GM23338 (cell line): ENCODE data around the gene DLEU7. TPM values are rescaled to one million over a fixed set of nuclear protein-coding genes. Genes with fewer than 3 reads are reported as not detected.

ENCODE experiments used
- ATAC-seq: fragments of 200-7000 bp; cut with Tn5 transposase; 3 replicates; pipeline ENCODE4 v1.9.1; 2020
- DNase-seq: peaks from one replicate; pipeline ENCODE4 v3.0.0-alpha.2; 2015; ENCODE audit warnings: low spot score
- H2AFZ ChIP-seq: fragments of 200-600 bp; sonication (generic); 2 replicates; pipeline ENCODE4 v1.8.0; 2016; ENCODE audit warnings: antibody characterized with exemption, mild to moderate bottlenecking, moderate library complexity
- H3F3A ChIP-seq: fragments of 200-600 bp; sonication (generic); replicated peaks from 2 replicates; pipeline ENCODE4 v1.8.0; 2017; ENCODE audit warnings: antibody characterized with exemption, mixed run types, low read depth
- H3K27ac ChIP-seq: fragments of 200-600 bp; sonication (generic); 2 replicates; pipeline ENCODE4 v1.6.1; 2016; ENCODE audit warnings: low read depth
- H3K27me3 ChIP-seq: fragments of 200-600 bp; sonication (generic); 2 replicates; pipeline ENCODE4 v1.8.0; 2016; ENCODE audit warnings: mild to moderate bottlenecking, mixed run types, moderate library complexity; ENCODE audit not compliant: insufficient read depth
- H3K36me3 ChIP-seq: fragments of 200-600 bp; sonication (generic); 2 replicates; pipeline ENCODE4 v1.8.0; 2016; ENCODE audit warnings: mild to moderate bottlenecking; ENCODE audit not compliant: insufficient read depth
- H3K4me1 ChIP-seq: fragments of 200-600 bp; sonication (generic); 2 replicates; pipeline ENCODE4 v1.8.0; 2016; ENCODE audit warnings: mild to moderate bottlenecking, moderate library complexity; ENCODE audit not compliant: insufficient read depth
- H3K4me2 ChIP-seq: fragments of 200-600 bp; sonication (generic); 2 replicates; pipeline ENCODE4 v1.7.1; 2017; ENCODE audit warnings: mixed run types
- H3K4me3 ChIP-seq: fragments of 200-600 bp; sonication (generic); 2 replicates; pipeline ENCODE4 v1.6.1; 2016; ENCODE audit warnings: mixed run types
- H3K79me2 ChIP-seq: fragments of 200-600 bp; sonication (generic); replicated peaks from 2 replicates; pipeline ENCODE4 v1.8.0; 2017; ENCODE audit warnings: mild to moderate bottlenecking; ENCODE audit not compliant: insufficient read depth
- H3K9me2 ChIP-seq: fragments of 200-600 bp; sonication (generic); 2 replicates; pipeline ENCODE4 v1.8.0; 2017; ENCODE audit not compliant: insufficient read depth
- H4K20me1 ChIP-seq: fragments of 200-600 bp; sonication (generic); replicated peaks from 2 replicates; pipeline ENCODE4 v1.8.0; 2017; ENCODE audit warnings: mild to moderate bottlenecking; ENCODE audit not compliant: insufficient read depth
- H3K27ac Mint-ChIP-seq: 2 replicates; pipeline ENCODE4 v1.8.0; 2020; ENCODE audit warnings: inconsistent platforms, mild to moderate bottlenecking, moderate library complexity, mixed read lengths
- H3K27me3 Mint-ChIP-seq: 3 replicates; pipeline ENCODE4 v1.8.0; 2022; ENCODE audit warnings: low read depth, mild to moderate bottlenecking, moderate library complexity, mixed read lengths, inconsistent platforms; ENCODE audit not compliant: insufficient read depth, poor library complexity
- H3K36me3 Mint-ChIP-seq: 3 replicates; pipeline ENCODE4 v1.8.0; 2021; ENCODE audit warnings: low read depth, mild to moderate bottlenecking, inconsistent platforms, moderate library complexity, mixed read lengths
- H3K4me1 Mint-ChIP-seq: 3 replicates; pipeline ENCODE4 v1.8.0; 2020; ENCODE audit warnings: mild to moderate bottlenecking, inconsistent platforms, mixed read lengths
- H3K4me3 Mint-ChIP-seq: 3 replicates; pipeline ENCODE4 v1.8.0; 2021; ENCODE audit warnings: moderate library complexity, mild to moderate bottlenecking, inconsistent platforms, mixed read lengths
- H3K9me3 Mint-ChIP-seq: 3 replicates; pipeline ENCODE4 v1.8.0; 2020; ENCODE audit warnings: moderate library complexity, mild to moderate bottlenecking, inconsistent platforms, mixed read lengths
- CTCF ChIP-seq, 2 experiments: fragments of 200-600 bp in 1 of 2; sonication (generic) in 1 of 2; conservative IDR thresholded peaks; 2 replicates each; pipeline versions ENCODE4 v1.5.1 to v1.6.1; 2016 to 2017; ENCODE audit warnings: antibody characterized with exemption in 2 of 2, low read depth in 2 of 2, mild to moderate bottlenecking in 2 of 2, moderate library complexity in 1 of 2
- ETS1 ChIP-seq: IDR thresholded peaks from 2 replicates; pipeline ENCODE4 v1.6.1; 2016; ENCODE audit warnings: antibody characterized with exemption
- EZH2 ChIP-seq: fragments of 200-600 bp; sonication (generic); IDR thresholded peaks from one replicate; pipeline ENCODE4 v1.8.0; 2017; ENCODE audit warnings: antibody characterized with exemption, mild to moderate bottlenecking, low read depth; ENCODE audit not compliant: unreplicated experiment
- EZH2phosphoT487 ChIP-seq: fragments of 200-600 bp; sonication (generic); IDR thresholded peaks from one replicate; pipeline ENCODE4 v1.8.1; 2018; ENCODE audit warnings: antibody characterized with exemption; ENCODE audit not compliant: unreplicated experiment
- NANOG ChIP-seq: IDR thresholded peaks from 2 replicates; pipeline ENCODE4 v1.6.1; 2016; ENCODE audit warnings: antibody characterized with exemption, borderline replicate concordance
- POLR2AphosphoS5 ChIP-seq: IDR thresholded peaks from 2 replicates; pipeline ENCODE4 v1.6.1; 2016; ENCODE audit warnings: antibody characterized with exemption, low read depth
- ZNF114 ChIP-seq: fragments of 250-450 bp; sonication (Bioruptor Pico); IDR thresholded peaks from 2 replicates; pipeline ENCODE4 v1.5.0; 2020; ENCODE audit warnings: mild to moderate bottlenecking, moderate library complexity
- ZNF462 ChIP-seq: fragments of 250-450 bp; sonication (Bioruptor Pico); IDR thresholded peaks from 2 replicates; pipeline ENCODE4 v1.5.0; 2020; ENCODE audit warnings: mild to moderate bottlenecking, moderate library complexity
- polyA plus RNA-seq: library from polyadenylated mRNA; unstranded; fragments of >200 nt; fragmentation: Nextera tagmentation; extraction: Ambion mirVana; gene quantifications from 2 replicates; pipeline ENCODE4 v1.2.1, GENCODE V29; 2016
- total RNA-seq: library from RNA; depleted of rRNA; stranded (reverse); fragments of >200 nt; shearing (Covaris generic); gene quantifications from 2 replicates; pipeline ENCODE4 v1.2.3, GENCODE V29; 2014

Gene DLEU7
- total and polyA plus RNA-seq, 2 experiments from 2014 or later = 8.7 to 11.6 TPM

- TF ChIP-seq CTCF (conservative IDR thresholded peaks at IDR 0.05; ENCODE audit: low read depth in 2 of 2) = no peak
- no peak for TF ChIP-seq ZNF462
- no peak for TF ChIP-seq EZH2phosphoT487
Measured at GRCh38 chr13:50838031-50838430, 5.5 kb downstream of the DLEU7 start (continued).

- Histone ChIP-seq H3K9me2 (no peaks in the 10 kb centered on the region), H2AFZ (no peak overlapping the region), H3K79me2 (peaks cover 15% of the 10 kb centered on the region), H3K27ac (no peak overlapping the region), H4K20me1 (no peaks in the 10 kb centered on the region; the same call in none of the 2 replicates), H3F3A (no peaks in the 10 kb centered on the region), H3K27me3 (peaks cover 3% of the 10 kb centered on the region; the same call in 1 of the 2 replicates), H3K36me3 (no peaks in the 10 kb centered on the region), H3K4me2 (no peak overlapping the region), H3K4me1 (no peaks in the 10 kb centered on the region), H3K4me3 (no peak overlapping the region)
- DNase-seq (no peak), ATAC-seq (no peak)
- Mint-ChIP-seq H3K36me3 (peaks cover 43% of the 10 kb centered on the region), H3K27me3 (peaks cover 4% of the 10 kb centered on the region), H3K9me3 (peaks cover 20% of the 10 kb centered on the region), H3K4me3 (no peak overlapping the region), H3K4me1 (no peaks in the 10 kb centered on the region), H3K27ac (no peak overlapping the region)
- TF ChIP-seq EZH2 (no peak), ZNF114 (CRISPR knock-in tag) (no peak), EZH2phosphoT487 (no peak), ETS1 (no peak), POLR2AphosphoS5 (no peak), NANOG (no peak)
Measured at GRCh38 chr13:50831512-50831911, 12.0 kb downstream of the DLEU7 start.
